SK-N-SH (cell line): ENCODE results near the gene LONP2.

Experiments
- SIN3A ChIP-seq: IDR thresholded peaks from 2 replicates; pipeline ENCODE4 v1.6.1; 2012; ENCODE audit warnings: low read depth, mild to moderate bottlenecking, low read length, moderate library complexity, borderline replicate concordance
- SMC3 ChIP-seq: IDR thresholded peaks from 2 replicates; pipeline ENCODE4 v1.6.1; 2012; ENCODE audit warnings: low read depth, low read length, improper control_type of control experiment
- TAF1 ChIP-seq: IDR thresholded peaks from 2 replicates; pipeline ENCODE4 v1.6.1; 2012; ENCODE audit warnings: low read depth, mild to moderate bottlenecking, low read length, moderate library complexity, borderline replicate concordance
- TF ChIP-seq, protein P1 (sequence below): IDR thresholded peaks from 2 replicates; pipeline ENCODE4 v1.6.1; 2012; ENCODE audit warnings: mild to moderate bottlenecking, low read depth, low read length, moderate library complexity
- TF ChIP-seq, protein P2 (sequence below): fragments of 200-600 bp; sonication (generic); IDR thresholded peaks from 2 replicates; pipeline ENCODE4 v1.6.1; 2017; ENCODE audit warnings: antibody characterized with exemption, mild to moderate bottlenecking, moderate library complexity
- TF ChIP-seq, protein P3 (sequence below): IDR thresholded peaks from 2 replicates; pipeline ENCODE4 v1.4.0; 2012; ENCODE audit warnings: low read depth
- TF ChIP-seq, protein P4 (sequence below): IDR thresholded peaks from 2 replicates; pipeline ENCODE4 v1.4.0; 2012; ENCODE audit warnings: low read depth, borderline replicate concordance

DNA sequence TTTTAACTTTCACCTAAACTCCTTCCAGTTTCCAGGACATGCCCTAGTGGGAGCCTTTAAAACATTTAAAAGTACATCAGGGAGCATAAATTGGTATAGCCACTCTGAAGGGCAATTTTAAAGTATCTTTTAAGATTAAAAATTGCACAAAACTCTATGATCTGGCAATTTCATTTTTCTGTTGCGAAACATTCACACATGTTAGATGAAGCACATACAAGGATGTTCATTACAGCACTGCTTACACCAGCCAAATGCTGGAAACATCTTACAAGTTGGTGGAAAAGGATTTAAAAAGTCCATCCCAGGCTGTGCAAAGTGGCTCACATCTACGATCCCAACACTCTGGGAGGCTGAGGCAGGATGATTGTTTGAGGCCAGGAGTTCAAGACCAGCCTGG lies 26.4 kb upstream of the LONP2 start:
- TF ChIP-seq, protein P1, sequence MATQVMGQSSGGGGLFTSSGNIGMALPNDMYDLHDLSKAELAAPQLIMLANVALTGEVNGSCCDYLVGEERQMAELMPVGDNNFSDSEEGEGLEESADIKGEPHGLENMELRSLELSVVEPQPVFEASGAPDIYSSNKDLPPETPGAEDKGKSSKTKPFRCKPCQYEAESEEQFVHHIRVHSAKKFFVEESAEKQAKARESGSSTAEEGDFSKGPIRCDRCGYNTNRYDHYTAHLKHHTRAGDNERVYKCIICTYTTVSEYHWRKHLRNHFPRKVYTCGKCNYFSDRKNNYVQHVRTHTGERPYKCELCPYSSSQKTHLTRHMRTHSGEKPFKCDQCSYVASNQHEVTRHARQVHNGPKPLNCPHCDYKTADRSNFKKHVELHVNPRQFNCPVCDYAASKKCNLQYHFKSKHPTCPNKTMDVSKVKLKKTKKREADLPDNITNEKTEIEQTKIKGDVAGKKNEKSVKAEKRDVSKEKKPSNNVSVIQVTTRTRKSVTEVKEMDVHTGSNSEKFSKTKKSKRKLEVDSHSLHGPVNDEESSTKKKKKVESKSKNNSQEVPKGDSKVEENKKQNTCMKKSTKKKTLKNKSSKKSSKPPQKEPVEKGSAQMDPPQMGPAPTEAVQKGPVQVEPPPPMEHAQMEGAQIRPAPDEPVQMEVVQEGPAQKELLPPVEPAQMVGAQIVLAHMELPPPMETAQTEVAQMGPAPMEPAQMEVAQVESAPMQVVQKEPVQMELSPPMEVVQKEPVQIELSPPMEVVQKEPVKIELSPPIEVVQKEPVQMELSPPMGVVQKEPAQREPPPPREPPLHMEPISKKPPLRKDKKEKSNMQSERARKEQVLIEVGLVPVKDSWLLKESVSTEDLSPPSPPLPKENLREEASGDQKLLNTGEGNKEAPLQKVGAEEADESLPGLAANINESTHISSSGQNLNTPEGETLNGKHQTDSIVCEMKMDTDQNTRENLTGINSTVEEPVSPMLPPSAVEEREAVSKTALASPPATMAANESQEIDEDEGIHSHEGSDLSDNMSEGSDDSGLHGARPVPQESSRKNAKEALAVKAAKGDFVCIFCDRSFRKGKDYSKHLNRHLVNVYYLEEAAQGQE, result no peak
- TF ChIP-seq, protein P2, sequence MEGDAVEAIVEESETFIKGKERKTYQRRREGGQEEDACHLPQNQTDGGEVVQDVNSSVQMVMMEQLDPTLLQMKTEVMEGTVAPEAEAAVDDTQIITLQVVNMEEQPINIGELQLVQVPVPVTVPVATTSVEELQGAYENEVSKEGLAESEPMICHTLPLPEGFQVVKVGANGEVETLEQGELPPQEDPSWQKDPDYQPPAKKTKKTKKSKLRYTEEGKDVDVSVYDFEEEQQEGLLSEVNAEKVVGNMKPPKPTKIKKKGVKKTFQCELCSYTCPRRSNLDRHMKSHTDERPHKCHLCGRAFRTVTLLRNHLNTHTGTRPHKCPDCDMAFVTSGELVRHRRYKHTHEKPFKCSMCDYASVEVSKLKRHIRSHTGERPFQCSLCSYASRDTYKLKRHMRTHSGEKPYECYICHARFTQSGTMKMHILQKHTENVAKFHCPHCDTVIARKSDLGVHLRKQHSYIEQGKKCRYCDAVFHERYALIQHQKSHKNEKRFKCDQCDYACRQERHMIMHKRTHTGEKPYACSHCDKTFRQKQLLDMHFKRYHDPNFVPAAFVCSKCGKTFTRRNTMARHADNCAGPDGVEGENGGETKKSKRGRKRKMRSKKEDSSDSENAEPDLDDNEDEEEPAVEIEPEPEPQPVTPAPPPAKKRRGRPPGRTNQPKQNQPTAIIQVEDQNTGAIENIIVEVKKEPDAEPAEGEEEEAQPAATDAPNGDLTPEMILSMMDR, result no peak
- TF ChIP-seq, protein P3, sequence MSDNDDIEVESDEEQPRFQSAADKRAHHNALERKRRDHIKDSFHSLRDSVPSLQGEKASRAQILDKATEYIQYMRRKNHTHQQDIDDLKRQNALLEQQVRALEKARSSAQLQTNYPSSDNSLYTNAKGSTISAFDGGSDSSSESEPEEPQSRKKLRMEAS, result no peak
- TF ChIP-seq, protein P4, sequence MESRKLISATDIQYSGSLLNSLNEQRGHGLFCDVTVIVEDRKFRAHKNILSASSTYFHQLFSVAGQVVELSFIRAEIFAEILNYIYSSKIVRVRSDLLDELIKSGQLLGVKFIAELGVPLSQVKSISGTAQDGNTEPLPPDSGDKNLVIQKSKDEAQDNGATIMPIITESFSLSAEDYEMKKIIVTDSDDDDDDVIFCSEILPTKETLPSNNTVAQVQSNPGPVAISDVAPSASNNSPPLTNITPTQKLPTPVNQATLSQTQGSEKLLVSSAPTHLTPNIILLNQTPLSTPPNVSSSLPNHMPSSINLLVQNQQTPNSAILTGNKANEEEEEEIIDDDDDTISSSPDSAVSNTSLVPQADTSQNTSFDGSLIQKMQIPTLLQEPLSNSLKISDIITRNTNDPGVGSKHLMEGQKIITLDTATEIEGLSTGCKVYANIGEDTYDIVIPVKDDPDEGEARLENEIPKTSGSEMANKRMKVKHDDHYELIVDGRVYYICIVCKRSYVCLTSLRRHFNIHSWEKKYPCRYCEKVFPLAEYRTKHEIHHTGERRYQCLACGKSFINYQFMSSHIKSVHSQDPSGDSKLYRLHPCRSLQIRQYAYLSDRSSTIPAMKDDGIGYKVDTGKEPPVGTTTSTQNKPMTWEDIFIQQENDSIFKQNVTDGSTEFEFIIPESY, result no peak
- TF ChIP-seq SIN3A (no peak), TAF1 (no peak), SMC3 (no peak)
